GM19099 (cell line): ENCODE measurements around the gene SREBF2.

Experiments used
- POLR2A ChIP-seq: IDR thresholded peaks from 3 replicates; pipeline ENCODE4 v1.6.1; 2011; ENCODE audit warnings: low read depth; ENCODE audit not compliant: insufficient read length; ENCODE audit errors: extremely low read depth

Gene SREBF2

GRCh38 chr22:41815716-41816115, 17.2 kb upstream of the SREBF2 start:
- no peak for TF ChIP-seq POLR2A

GRCh38 chr22:41816241-41816640, 16.7 kb upstream of the SREBF2 start:
- TF ChIP-seq POLR2A, result no peak

- TF ChIP-seq POLR2A, result no peak
These were observed 16.0 kb upstream of the SREBF2 start for GRCh38 chr22:41816871-41817270.

GRCh38 chr22:41818011-41818410, 14.9 kb upstream of the SREBF2 start:
- no peak for TF ChIP-seq POLR2A

- no peak for TF ChIP-seq POLR2A
These were observed 14.3 kb upstream of the SREBF2 start for GRCh38 chr22:41818596-41818995.

GRCh38 chr22:41819257-41819656, 13.6 kb upstream of the SREBF2 start:
- TF ChIP-seq POLR2A, result no peak

- TF ChIP-seq POLR2A, result no peak
These were observed 12.5 kb upstream of the SREBF2 start for GRCh38 chr22:41820447-41820846.

GRCh38 chr22:41821471-41822316, 11.2 kb upstream of the SREBF2 start:
- no peak for TF ChIP-seq POLR2A

GRCh38 chr22:41822317-41823057, 10.4 kb upstream of the SREBF2 start:
- TF ChIP-seq POLR2A, result no peak

- TF ChIP-seq POLR2A, result no peak
These were observed 9.1 kb upstream of the SREBF2 start for GRCh38 chr22:41823797-41824196.

GRCh38 chr22:41825376-41825775, 7.5 kb upstream of the SREBF2 start:
- TF ChIP-seq POLR2A, result no peak

GRCh38 chr22:41826021-41826420, 6.9 kb upstream of the SREBF2 start:
- no peak for TF ChIP-seq POLR2A

GRCh38 chr22:41826430-41827383, 6.2 kb upstream of the SREBF2 start:
- TF ChIP-seq POLR2A, result no peak

- TF ChIP-seq POLR2A, result no peak
These were observed 5.2 kb upstream of the SREBF2 start for GRCh38 chr22:41827671-41828070.

- TF ChIP-seq POLR2A, result no peak
These were observed 4.4 kb upstream of the SREBF2 start for GRCh38 chr22:41828516-41828915.

GRCh38 chr22:41830174-41830573, 2.7 kb upstream of the SREBF2 start:
- no peak for TF ChIP-seq POLR2A

- no peak for TF ChIP-seq POLR2A
These were observed 1.5 kb upstream of the SREBF2 start for GRCh38 chr22:41831383-41831782.
